Activated naive CD4-positive, alpha-beta T cell treated with anti-CD3 and anti-CD28 coated beads for 36 hours (primary cell): ENCODE results near the gene SEC14L1. TPM values are rescaled to one million over a fixed set of nuclear protein-coding genes. Genes with fewer than 3 reads are reported as not detected.

Experiments used
- CTCF ChIA-PET: fragments of 350-600 bp; sonication (Branson Sonifier 250); formaldehyde crosslinking; loops from one replicate; lab custom pipeline; 2021; ENCODE audit warnings: antibody characterized with exemption; lab: Charles Lee
- DNase-seq: peaks from one replicate; pipeline ENCODE4 v3.0.0-alpha.2; 2020
- H3K27ac Mint-ChIP-seq: one replicate; pipeline ENCODE4 v1.8.0; 2021; ENCODE audit warnings: mild to moderate bottlenecking, mixed read lengths
- H3K27me3 Mint-ChIP-seq: one replicate; pipeline ENCODE4 v1.8.0; 2021; ENCODE audit warnings: low read depth, mixed read lengths
- H3K36me3 Mint-ChIP-seq: one replicate; pipeline ENCODE4 v1.8.0; 2021; ENCODE audit warnings: low read depth, mixed read lengths
- H3K4me1 Mint-ChIP-seq: one replicate; pipeline ENCODE4 v1.8.0; 2021; ENCODE audit warnings: low read depth, mixed read lengths
- H3K4me3 Mint-ChIP-seq: one replicate; pipeline ENCODE4 v1.8.0; 2021; ENCODE audit warnings: mild to moderate bottlenecking, moderate library complexity, mixed read lengths
- H3K9me3 Mint-ChIP-seq: one replicate; pipeline ENCODE4 v1.8.0; 2021; ENCODE audit warnings: mixed read lengths
- intact Hi-C: fragments of 100-400 bp; cut with micrococcal nuclease; formaldehyde crosslinking; loops from one replicate; pipeline ENCODE4 v1.15.1; 2023
- total RNA-seq, 2 experiments: library from RNA; stranded (reverse); gene quantifications; one replicate each; pipeline ENCODE4 v1.2.3, GENCODE V29; 2021

Gene SEC14L1
- total RNA-seq, 2 experiments from 2014 or later, result 39.6 to 42.5 TPM

GRCh38 chr17:77257169-77257568 is 116.4 kb downstream of the SEC14L1 start:
- H3K9me3 Mint-ChIP-seq, result no peaks in the 10 kb centered on the region
- no peak for DNase-seq
- no peak overlapping the region for H3K27ac Mint-ChIP-seq
- H3K4me1 Mint-ChIP-seq, result no peaks in the 10 kb centered on the region
- H3K27me3 Mint-ChIP-seq, result no peaks in the 10 kb centered on the region
- H3K36me3 Mint-ChIP-seq, result no peaks in the 10 kb centered on the region
- intact Hi-C loops, result no loop called here
- CTCF ChIA-PET, result interaction anchor here (1.4 kb wide), 1 partner anchor 9 kb away, joined by 3 read pairs; no protein-coding TSS in a partner anchor
- H3K4me3 Mint-ChIP-seq, result no peak overlapping the region

- no peak overlapping the region for H3K4me3 Mint-ChIP-seq
- H3K9me3 Mint-ChIP-seq, result no peaks in the 10 kb centered on the region
- H3K27me3 Mint-ChIP-seq, result no peaks in the 10 kb centered on the region
- H3K4me1 Mint-ChIP-seq, result no peaks in the 10 kb centered on the region
- CTCF ChIA-PET, result no interaction called here
- no peak for DNase-seq
- no peaks in the 10 kb centered on the region for H3K36me3 Mint-ChIP-seq
- intact Hi-C loops, result no loop called here
- H3K27ac Mint-ChIP-seq, result no peak overlapping the region
Observed at GRCh38 chr17:77257596-77258458, 117.1 kb downstream of the SEC14L1 start.

GRCh38 chr17:77258638-77259037 is 117.9 kb downstream of the SEC14L1 start:
- CTCF ChIA-PET, result no interaction called here
- DNase-seq, result no peak
- H3K36me3 Mint-ChIP-seq, result no peaks in the 10 kb centered on the region
- intact Hi-C loops, result no loop called here
- no peak overlapping the region for H3K4me3 Mint-ChIP-seq
- no peaks in the 10 kb centered on the region for H3K4me1 Mint-ChIP-seq
- no peaks in the 10 kb centered on the region for H3K27me3 Mint-ChIP-seq
- no peak overlapping the region for H3K27ac Mint-ChIP-seq
- no peaks in the 10 kb centered on the region for H3K9me3 Mint-ChIP-seq

- Mint-ChIP-seq H3K4me3 (no peak overlapping the region), H3K36me3 (no peaks in the 10 kb centered on the region), H3K9me3 (no peaks in the 10 kb centered on the region), H3K27me3 (no peaks in the 10 kb centered on the region), H3K27ac (no peak overlapping the region), H3K4me1 (no peaks in the 10 kb centered on the region)
- CTCF ChIA-PET, result no interaction called here
- intact Hi-C loops, result no loop called here
- no peak for DNase-seq
Observed at GRCh38 chr17:77264617-77265230, 124.0 kb downstream of the SEC14L1 start.

- no peaks in the 10 kb centered on the region for H3K9me3 Mint-ChIP-seq
- H3K4me3 Mint-ChIP-seq, result no peak overlapping the region
- intact Hi-C loops, result no loop called here
- CTCF ChIA-PET, result no interaction called here
- no peaks in the 10 kb centered on the region for H3K4me1 Mint-ChIP-seq
- DNase-seq, result no peak
- no peaks in the 10 kb centered on the region for H3K27me3 Mint-ChIP-seq
- no peak overlapping the region for H3K27ac Mint-ChIP-seq
- no peaks in the 10 kb centered on the region for H3K36me3 Mint-ChIP-seq
Observed at GRCh38 chr17:77266213-77266612, 125.4 kb downstream of the SEC14L1 start.
